Muscle layer of colon (tissue), 2 donors: ENCODE results near the gene AURKA.

Experiments
- H3K27ac ChIP-seq: one replicate; pipeline ENCODE4 v1.7.0; 2013; ENCODE audit warnings: low read depth, mild to moderate bottlenecking, low read length, moderate library complexity
- H3K27me3 ChIP-seq, 2 donors: one replicate each; pipeline ENCODE4 v1.7.0; 2013; ENCODE audit warnings: low read length in 2 of 2, mild to moderate bottlenecking in 2 of 2; ENCODE audit not compliant: insufficient read depth in 2 of 2, control insufficient read depth in 1 of 2
- H3K36me3 ChIP-seq: one replicate; pipeline ENCODE4 v1.7.0; 2013; ENCODE audit warnings: mild to moderate bottlenecking, low read length; ENCODE audit not compliant: insufficient read depth
- H3K4me1 ChIP-seq: one replicate; pipeline ENCODE4 v1.7.0; 2013; ENCODE audit warnings: mild to moderate bottlenecking, low read length; ENCODE audit not compliant: insufficient read depth
- H3K4me3 ChIP-seq, 2 donors: one replicate each; pipeline ENCODE4 v1.7.0; 2013; ENCODE audit warnings: low read length in 2 of 2, low read depth in 1 of 2, mild to moderate bottlenecking in 1 of 2, moderate library complexity in 1 of 2
- H3K9ac ChIP-seq: one replicate; pipeline ENCODE4 v1.7.0; 2013; ENCODE audit warnings: low read length
- H3K9me3 ChIP-seq: one replicate; pipeline ENCODE4 v1.7.0; 2013; ENCODE audit warnings: mild to moderate bottlenecking, low read length
- donor health status: abdominal sarcoma.
- donor health status: Adenocarcinoma of cecum.

Gene AURKA

DNA sequence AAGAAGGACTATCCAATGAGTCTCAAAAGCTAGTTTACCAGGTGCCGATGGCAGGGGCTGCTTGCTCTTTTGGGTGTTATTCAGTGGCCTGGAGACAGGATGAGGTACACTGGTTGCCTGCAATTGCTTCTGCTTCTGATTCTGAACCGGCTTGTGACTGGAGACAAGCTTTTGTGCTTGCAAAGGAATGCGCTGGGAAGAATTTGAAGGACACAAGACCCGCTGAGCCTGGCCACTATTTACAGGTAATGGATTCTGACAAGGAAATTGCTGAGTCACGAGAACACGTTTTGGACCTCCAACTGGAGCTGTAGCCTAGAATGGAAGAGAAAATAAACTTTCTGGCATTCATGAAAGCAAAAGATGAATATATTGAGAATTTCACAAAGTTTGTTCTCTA is 5.8 kb downstream of the AURKA start:
- H3K9ac ChIP-seq = no peak overlapping the region
- H3K27me3 ChIP-seq = no peaks in the 10 kb centered on the region
- no peaks in the 10 kb centered on the region for H3K36me3 ChIP-seq
- no peak overlapping the region for H3K4me3 ChIP-seq
- H3K4me1 ChIP-seq = peaks cover 4% of the 10 kb centered on the region
- no peak overlapping the region for H3K27ac ChIP-seq
- no peaks in the 10 kb centered on the region for H3K9me3 ChIP-seq

DNA sequence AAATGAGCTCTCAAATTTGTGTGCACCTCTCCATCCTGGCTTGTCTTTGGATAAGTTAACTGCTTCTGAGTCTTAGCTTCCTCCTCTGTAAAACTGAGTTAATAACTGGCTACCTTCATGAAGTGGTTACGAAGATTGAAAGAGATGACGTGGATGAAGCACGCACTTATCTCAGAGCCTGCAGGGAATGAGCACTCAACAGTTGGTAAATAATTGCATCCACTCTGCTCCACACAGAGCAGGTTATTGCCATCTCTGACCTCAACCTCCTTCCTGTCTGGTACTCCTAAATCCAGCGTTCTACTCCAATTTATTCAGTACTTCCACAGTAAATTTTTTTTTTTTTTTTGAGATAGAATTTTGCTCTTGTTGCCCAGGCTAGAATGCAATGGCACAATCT is 6.9 kb downstream of the AURKA start:
- no peak overlapping the region for H3K9ac ChIP-seq
- H3K9me3 ChIP-seq = no peaks in the 10 kb centered on the region
- H3K27ac ChIP-seq = no peak overlapping the region
- no peaks in the 10 kb centered on the region for H3K27me3 ChIP-seq
- H3K4me3 ChIP-seq = no peak overlapping the region
- no peaks in the 10 kb centered on the region for H3K4me1 ChIP-seq
- no peaks in the 10 kb centered on the region for H3K36me3 ChIP-seq

- Histone ChIP-seq H3K27me3 (no peaks in the 10 kb centered on the region), H3K9me3 (no peaks in the 10 kb centered on the region), H3K4me3 (no peak overlapping the region), H3K9ac (no peak overlapping the region), H3K36me3 (no peaks in the 10 kb centered on the region), H3K4me1 (no peaks in the 10 kb centered on the region), H3K27ac (no peak overlapping the region)
Measured at GRCh38 chr20:56383334-56383733, 8.7 kb downstream of the AURKA start.

DNA sequence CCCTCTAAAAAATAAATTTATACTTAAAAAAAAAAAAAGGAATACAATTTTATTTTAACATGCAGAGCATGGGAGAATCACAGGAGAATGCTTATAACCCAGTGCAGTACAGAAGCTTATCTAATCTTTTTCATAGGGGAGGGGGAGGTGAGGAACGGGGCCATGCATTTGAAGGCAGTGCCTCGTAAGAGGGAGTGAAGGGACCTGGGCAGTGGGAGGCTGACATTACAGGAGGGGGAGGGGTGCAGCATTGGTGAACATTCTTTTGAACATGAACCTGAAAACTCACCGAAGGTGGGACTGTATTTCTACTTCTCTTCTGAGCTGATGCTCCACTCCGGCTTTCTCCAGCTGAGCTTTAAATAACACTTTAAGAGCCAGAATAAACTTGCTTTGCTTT is 9.3 kb downstream of the AURKA start:
- no peaks in the 10 kb centered on the region for H3K36me3 ChIP-seq
- no peak overlapping the region for H3K9ac ChIP-seq
- H3K4me1 ChIP-seq = no peaks in the 10 kb centered on the region
- no peak overlapping the region for H3K4me3 ChIP-seq
- H3K27me3 ChIP-seq = no peaks in the 10 kb centered on the region
- H3K9me3 ChIP-seq = no peaks in the 10 kb centered on the region
- H3K27ac ChIP-seq = no peak overlapping the region

GRCh38 chr20:56381501-56381900 is 10.5 kb downstream of the AURKA start:
- Histone ChIP-seq H3K4me1 (no peaks in the 10 kb centered on the region), H3K9me3 (no peaks in the 10 kb centered on the region), H3K27ac (no peak overlapping the region), H3K9ac (no peak overlapping the region), H3K36me3 (no peaks in the 10 kb centered on the region), H3K4me3 (no peak overlapping the region), H3K27me3 (no peaks in the 10 kb centered on the region)

DNA sequence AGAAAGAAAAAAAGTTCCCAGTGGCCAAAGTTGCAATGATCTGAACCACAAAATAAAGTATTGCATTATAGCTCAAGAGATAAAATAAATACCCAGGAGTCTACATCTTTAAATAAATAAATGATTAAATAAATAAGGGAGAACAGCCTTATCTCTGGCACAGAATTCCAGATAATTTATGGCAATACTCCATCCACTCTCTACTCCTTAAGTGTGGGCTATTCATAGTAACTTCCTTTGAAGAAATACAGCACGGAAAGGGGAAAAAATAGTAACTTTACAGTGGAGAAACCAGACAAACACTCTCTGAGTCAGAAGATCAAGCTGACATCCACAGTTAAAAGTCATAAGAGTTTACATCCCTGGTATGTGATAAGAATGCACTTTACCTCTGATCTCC is 11.6 kb downstream of the AURKA start:
- Histone ChIP-seq H3K9ac (no peak overlapping the region), H3K27ac (no peak overlapping the region), H3K4me1 (no peaks in the 10 kb centered on the region), H3K9me3 (no peaks in the 10 kb centered on the region), H3K36me3 (no peaks in the 10 kb centered on the region), H3K4me3 (no peak overlapping the region), H3K27me3 (no peaks in the 10 kb centered on the region)

GRCh38 chr20:56378386-56378785 is 13.6 kb downstream of the AURKA start:
- H3K27me3 ChIP-seq = no peaks in the 10 kb centered on the region
- no peaks in the 10 kb centered on the region for H3K4me1 ChIP-seq
- no peaks in the 10 kb centered on the region for H3K9me3 ChIP-seq
- no peak overlapping the region for H3K27ac ChIP-seq
- H3K36me3 ChIP-seq = no peaks in the 10 kb centered on the region
- no peak overlapping the region for H3K4me3 ChIP-seq
- H3K9ac ChIP-seq = no peak overlapping the region

DNA sequence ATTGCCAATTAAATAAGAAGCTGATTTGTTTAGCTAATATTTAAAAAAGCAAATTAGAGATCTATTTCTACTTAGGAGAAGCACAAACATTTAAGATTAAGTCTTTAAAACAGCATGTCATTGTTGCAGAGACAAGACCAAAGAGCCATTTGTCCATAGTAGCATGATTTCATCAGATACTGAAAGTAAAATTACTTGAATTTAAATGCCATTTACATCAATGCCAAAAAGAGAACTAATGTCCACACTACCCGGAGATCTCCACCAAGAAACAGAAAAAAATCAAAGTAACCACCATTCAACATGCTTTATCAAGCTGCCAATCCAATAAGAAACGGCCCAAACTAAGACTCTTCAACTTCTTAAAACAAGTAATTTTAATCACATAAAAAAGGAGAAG is 15.7 kb downstream of the AURKA start:
- Histone ChIP-seq H3K9ac (no peak overlapping the region), H3K36me3 (no peaks in the 10 kb centered on the region), H3K4me3 (no peak overlapping the region), H3K27me3 (no peaks in the 10 kb centered on the region), H3K27ac (no peak overlapping the region), H3K9me3 (no peaks in the 10 kb centered on the region), H3K4me1 (no peaks in the 10 kb centered on the region)

- Histone ChIP-seq H3K27me3 (no peaks in the 10 kb centered on the region), H3K9me3 (no peaks in the 10 kb centered on the region), H3K4me3 (no peak overlapping the region), H3K9ac (no peak overlapping the region), H3K27ac (no peak overlapping the region), H3K4me1 (no peaks in the 10 kb centered on the region), H3K36me3 (no peaks in the 10 kb centered on the region)
Measured at GRCh38 chr20:56373942-56374341, 18.1 kb downstream of the AURKA start.

GRCh38 chr20:56372850-56373249 is 19.2 kb downstream of the AURKA start:
- H3K9ac ChIP-seq = no peak overlapping the region
- no peaks in the 10 kb centered on the region for H3K9me3 ChIP-seq
- no peaks in the 10 kb centered on the region for H3K27me3 ChIP-seq
- H3K4me1 ChIP-seq = no peaks in the 10 kb centered on the region
- no peaks in the 10 kb centered on the region for H3K36me3 ChIP-seq
- H3K27ac ChIP-seq = no peak overlapping the region
- H3K4me3 ChIP-seq = no peak overlapping the region

- peaks cover 4% of the 10 kb centered on the region for H3K36me3 ChIP-seq
- no peaks in the 10 kb centered on the region for H3K27me3 ChIP-seq
- H3K9ac ChIP-seq = no peak overlapping the region
- H3K27ac ChIP-seq = no peak overlapping the region
- H3K4me1 ChIP-seq = no peaks in the 10 kb centered on the region
- no peaks in the 10 kb centered on the region for H3K9me3 ChIP-seq
- H3K4me3 ChIP-seq = no peak overlapping the region
Measured at GRCh38 chr20:56371977-56372376, 20.0 kb downstream of the AURKA start.

DNA sequence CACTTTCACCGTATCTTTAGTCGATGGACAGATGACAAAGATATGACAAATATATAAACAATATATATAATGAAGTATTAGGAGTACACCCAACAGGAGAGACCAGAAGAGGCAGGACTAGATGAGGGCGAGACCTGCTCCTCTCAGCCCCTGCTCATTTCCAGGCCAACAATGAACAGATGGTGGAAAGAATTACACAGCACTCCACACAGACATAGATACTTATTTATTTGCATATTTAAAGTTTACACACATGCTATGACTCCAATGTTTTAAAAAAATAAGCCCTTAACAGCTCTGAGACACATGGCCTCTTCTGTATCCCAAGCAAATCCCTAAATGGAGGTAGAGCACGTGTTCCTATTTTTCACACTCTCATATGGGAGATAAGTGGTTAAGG is 22.8 kb downstream of the AURKA start:
- Histone ChIP-seq H3K9ac (no peak overlapping the region), H3K36me3 (peaks cover 17% of the 10 kb centered on the region), H3K27ac (no peak overlapping the region), H3K9me3 (no peaks in the 10 kb centered on the region), H3K27me3 (no peaks in the 10 kb centered on the region), H3K4me1 (no peaks in the 10 kb centered on the region), H3K4me3 (no peak overlapping the region)
